ENCODE data around the gene KAZN. TPM values are rescaled to one million over a fixed set of nuclear protein-coding genes. Genes with fewer than 3 reads are reported as not detected.

The KAZN gene
- total RNA-seq, 2 donors from 2014 or later = 0.31 to 1.4 TPM

GRCh38 chr1:15056515-15057285 is 458.2 kb downstream of the KAZN start:
- Mint-ChIP-seq H3K4me1 (ENCODE audit: low read depth in 2 of 2) (peaks cover 6 to 9% of the 10 kb centered on the region in 2 donors), H3K27ac (no peak overlapping the region), H3K36me3 (no peaks in the 10 kb centered on the region), H3K4me3 (no peak overlapping the region), H3K9me3 (no peaks in the 10 kb centered on the region), H3K27me3 (peaks cover 0 to 7% of the 10 kb centered on the region in 2 donors)
- no peak for DNase-seq (ENCODE audit: low spot score)
- no peak for ATAC-seq

GRCh38 chr1:15057834-15058233 is 459.3 kb downstream of the KAZN start:
- H3K4me3 Mint-ChIP-seq = no peak overlapping the region
- ATAC-seq (no peak), DNase-seq (ENCODE audit: low spot score) (no peak)
- peaks cover 0 to 9% of the 10 kb centered on the region in 2 donors for H3K27me3 Mint-ChIP-seq
- H3K36me3 Mint-ChIP-seq = no peaks in the 10 kb centered on the region
- no peaks in the 10 kb centered on the region for H3K9me3 Mint-ChIP-seq
- peaks cover 0 to 4% of the 10 kb centered on the region in 2 donors for H3K4me1 Mint-ChIP-seq (ENCODE audit: low read depth in 2 of 2)
- no peak overlapping the region for H3K27ac Mint-ChIP-seq

GRCh38 chr1:15058261-15058660 is 459.8 kb downstream of the KAZN start:
- Mint-ChIP-seq H3K36me3 (no peaks in the 10 kb centered on the region), H3K27me3 (peaks cover 0 to 9% of the 10 kb centered on the region in 2 donors), H3K9me3 (no peaks in the 10 kb centered on the region), H3K27ac (no peak overlapping the region), H3K4me1 (ENCODE audit: low read depth in 2 of 2) (peaks cover 0 to 4% of the 10 kb centered on the region in 2 donors), H3K4me3 (no peak overlapping the region)
- ATAC-seq = no peak
- no peak for DNase-seq (ENCODE audit: low spot score)

GRCh38 chr1:15060104-15060503 is 461.6 kb downstream of the KAZN start:
- no peak for DNase-seq (ENCODE audit: low spot score)
- Mint-ChIP-seq H3K36me3 (no peaks in the 10 kb centered on the region), H3K4me1 (ENCODE audit: low read depth in 2 of 2) (peaks cover 0 to 4% of the 10 kb centered on the region in 2 donors), H3K9me3 (no peaks in the 10 kb centered on the region), H3K27ac (no peak overlapping the region), H3K27me3 (peaks cover 0 to 9% of the 10 kb centered on the region in 2 donors), H3K4me3 (no peak overlapping the region)
- ATAC-seq = no peak

DNA sequence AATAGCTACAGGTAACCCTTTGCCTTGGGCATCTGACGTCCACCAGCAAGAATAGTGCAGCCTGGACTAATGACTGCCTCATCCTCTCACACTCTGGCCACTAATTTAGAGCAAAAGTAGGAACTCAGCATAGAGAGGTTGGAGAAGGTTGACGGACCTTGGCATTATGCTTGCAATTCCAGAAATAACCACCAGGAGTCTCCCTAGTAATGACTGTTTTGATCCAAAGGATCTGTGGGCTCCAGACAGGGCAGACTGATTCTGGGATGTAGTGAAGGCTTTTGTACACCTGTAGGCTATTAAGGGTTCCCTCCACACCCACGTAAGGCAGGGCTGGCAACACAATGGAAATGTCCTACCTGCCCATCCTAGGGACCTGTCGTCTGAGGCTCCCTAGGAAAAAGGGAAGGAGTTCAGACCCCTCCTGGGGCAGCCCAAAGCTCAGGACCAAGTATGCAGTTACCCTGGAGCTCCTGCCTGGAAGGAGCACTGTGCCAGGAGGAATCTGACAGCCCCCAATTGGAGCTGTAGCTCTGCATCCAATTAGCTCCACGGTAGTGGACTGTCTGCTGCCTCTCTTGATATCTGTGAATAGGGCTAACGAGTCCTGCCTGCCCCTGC is 464.1 kb downstream of the KAZN start:
- H3K9me3 Mint-ChIP-seq = no peaks in the 10 kb centered on the region
- H3K36me3 Mint-ChIP-seq = no peaks in the 10 kb centered on the region
- peaks cover 22 to 26% of the 10 kb centered on the region in 2 donors for H3K4me1 Mint-ChIP-seq (ENCODE audit: low read depth in 2 of 2)
- ATAC-seq (no peak), DNase-seq (ENCODE audit: low spot score) (no peak)
- H3K27me3 Mint-ChIP-seq = peaks cover 0 to 7% of the 10 kb centered on the region in 2 donors
- H3K4me3 Mint-ChIP-seq = no peak overlapping the region
- H3K27ac Mint-ChIP-seq = no peak overlapping the region

- ATAC-seq (no peak), DNase-seq (ENCODE audit: low spot score) (no peak)
- peaks cover 22% of the 10 kb centered on the region in 2 donors for H3K4me1 Mint-ChIP-seq (ENCODE audit: low read depth in 2 of 2)
- H3K27me3 Mint-ChIP-seq = peaks cover 0 to 5% of the 10 kb centered on the region in 2 donors
- H3K27ac Mint-ChIP-seq = no peak overlapping the region
- no peak overlapping the region for H3K4me3 Mint-ChIP-seq
- H3K9me3 Mint-ChIP-seq = no peaks in the 10 kb centered on the region
- H3K36me3 Mint-ChIP-seq = no peaks in the 10 kb centered on the region
Measured at GRCh38 chr1:15063346-15063745, 464.9 kb downstream of the KAZN start.

DNA sequence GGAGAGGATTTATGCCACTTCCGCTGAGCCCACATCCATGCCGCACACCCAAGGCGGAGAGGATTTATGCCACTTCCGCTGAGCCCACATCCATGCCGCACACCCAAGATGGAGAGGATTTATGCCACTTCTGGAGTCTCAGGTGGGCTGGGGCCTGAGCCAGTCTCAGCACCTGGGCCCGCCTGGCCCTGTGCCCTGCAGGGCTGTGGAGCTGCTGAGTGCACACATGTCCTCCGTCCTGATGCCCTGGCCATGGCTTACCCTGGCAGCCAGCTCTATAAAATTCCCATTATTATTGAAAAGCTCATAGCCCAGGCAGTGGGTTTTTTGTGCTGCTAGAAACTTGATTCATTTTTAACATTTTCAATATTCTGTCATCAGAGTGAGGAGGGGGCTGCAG is 465.3 kb downstream of the KAZN start:
- Mint-ChIP-seq H3K36me3 (no peaks in the 10 kb centered on the region), H3K27ac (no peak overlapping the region), H3K4me3 (no peak overlapping the region), H3K9me3 (no peaks in the 10 kb centered on the region), H3K27me3 (peaks cover 0 to 5% of the 10 kb centered on the region in 2 donors), H3K4me1 (ENCODE audit: low read depth in 2 of 2) (peaks cover 22% of the 10 kb centered on the region in 2 donors)
- ATAC-seq (no peak), DNase-seq (ENCODE audit: low spot score) (no peak)

DNA sequence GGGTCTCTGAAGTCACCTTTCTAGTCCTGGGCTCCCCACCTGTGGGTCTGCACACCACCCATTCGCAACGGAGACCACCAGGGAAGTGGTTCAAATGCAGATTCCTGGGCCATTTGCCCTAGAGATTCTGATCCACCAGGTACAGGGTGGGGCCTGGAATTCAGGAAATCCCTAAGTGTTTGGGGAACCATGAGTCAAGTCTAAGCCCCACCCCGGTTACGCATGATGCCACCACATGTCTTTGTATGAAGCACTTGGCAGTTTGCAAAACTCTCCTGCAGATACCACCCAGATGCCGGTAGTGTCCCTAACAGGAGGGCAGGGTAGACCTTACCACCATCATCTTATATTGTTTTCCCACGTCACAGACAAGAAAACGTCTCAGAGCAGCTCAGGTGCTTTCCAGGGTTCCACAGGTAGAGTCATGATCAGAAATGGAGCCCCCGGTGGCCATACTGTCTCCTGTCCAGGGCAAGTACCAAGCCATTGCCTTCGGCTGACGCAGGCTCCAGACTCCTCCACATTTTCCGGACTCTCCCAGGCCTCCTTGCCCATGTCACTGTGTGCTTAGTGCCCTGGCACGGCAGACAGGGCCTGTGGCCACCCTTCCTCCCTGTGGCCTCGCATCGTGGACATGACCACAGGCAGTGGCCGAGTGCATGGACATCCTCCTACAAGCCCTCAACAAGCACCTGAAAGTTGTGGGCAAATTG is 465.9 kb downstream of the KAZN start:
- ATAC-seq (no peak), DNase-seq (ENCODE audit: low spot score) (no peak)
- Mint-ChIP-seq H3K27ac (no peak overlapping the region), H3K36me3 (no peaks in the 10 kb centered on the region), H3K27me3 (peaks cover 0 to 2% of the 10 kb centered on the region in 2 donors), H3K4me3 (no peak overlapping the region), H3K4me1 (ENCODE audit: low read depth in 2 of 2) (peaks cover 22% of the 10 kb centered on the region in 2 donors), H3K9me3 (no peaks in the 10 kb centered on the region)

DNA sequence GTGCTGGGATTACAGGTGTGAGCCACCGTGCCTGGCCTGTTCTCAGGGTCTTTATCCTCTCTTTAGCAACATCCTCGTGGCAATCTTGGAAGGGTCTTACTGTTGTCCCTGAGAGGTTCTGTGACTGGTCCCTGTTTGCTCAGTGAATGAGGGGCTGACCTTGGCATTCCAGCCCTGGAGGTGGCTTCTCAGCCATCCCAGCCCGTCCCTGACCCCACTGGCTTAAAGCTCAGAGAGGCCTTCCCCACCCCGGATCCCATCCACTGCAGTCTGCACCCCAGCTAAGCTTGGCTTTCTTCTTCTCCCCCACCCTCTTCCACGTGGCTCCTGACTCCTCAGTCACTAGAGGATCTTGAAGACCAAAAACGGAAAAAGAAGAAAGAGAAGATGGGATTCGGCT is 466.8 kb downstream of the KAZN start:
- DNase-seq (ENCODE audit: low spot score) = no peak
- Mint-ChIP-seq H3K36me3 (no peaks in the 10 kb centered on the region), H3K27ac (no peak overlapping the region), H3K27me3 (peaks cover 0 to 2% of the 10 kb centered on the region in 2 donors), H3K9me3 (no peaks in the 10 kb centered on the region), H3K4me1 (ENCODE audit: low read depth in 2 of 2) (peaks cover 22% of the 10 kb centered on the region in 2 donors), H3K4me3 (peak overlapping the region; percentile 74)
- ATAC-seq = no peak

- Mint-ChIP-seq H3K9me3 (no peaks in the 10 kb centered on the region), H3K4me3 (peak overlapping the region; percentile 74), H3K36me3 (no peaks in the 10 kb centered on the region), H3K27me3 (peaks cover 0 to 2% of the 10 kb centered on the region in 2 donors), H3K27ac (peak overlapping the region in 1 of 2 donors; percentile 70), H3K4me1 (ENCODE audit: low read depth in 2 of 2) (peaks cover 22% of the 10 kb centered on the region in 2 donors)
- no peak for DNase-seq (ENCODE audit: low spot score)
- ATAC-seq = peak; percentile 65 to 69
Measured at GRCh38 chr1:15065736-15066135, 467.3 kb downstream of the KAZN start.

DNA sequence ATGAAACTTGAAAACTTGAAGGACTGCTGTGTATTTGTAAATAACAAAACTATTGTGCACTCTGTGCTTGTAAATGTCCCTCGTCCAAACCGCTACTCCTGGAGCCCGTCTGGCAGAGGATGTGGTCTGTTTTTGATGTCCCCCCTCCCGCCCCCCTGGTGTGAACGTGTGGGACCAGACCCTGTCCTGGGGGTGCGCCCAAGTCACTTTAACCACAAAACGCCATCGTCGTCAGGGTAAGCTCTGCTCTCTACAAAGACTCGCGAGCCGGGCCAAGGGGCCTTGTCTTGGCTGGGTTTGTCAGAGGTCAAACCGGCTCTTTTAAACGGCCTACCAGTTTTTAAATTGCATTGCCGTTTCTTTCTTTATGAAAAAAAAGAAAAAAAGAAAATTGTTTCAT is 467.7 kb downstream of the KAZN start:
- peaks cover 22% of the 10 kb centered on the region in 2 donors for H3K4me1 Mint-ChIP-seq (ENCODE audit: low read depth in 2 of 2)
- H3K9me3 Mint-ChIP-seq = no peaks in the 10 kb centered on the region
- no peaks in the 10 kb centered on the region for H3K36me3 Mint-ChIP-seq
- H3K4me3 Mint-ChIP-seq = peak overlapping the region; percentile 74
- peak overlapping the region in 1 of 2 donors; percentile 70 for H3K27ac Mint-ChIP-seq
- peak; percentile 73 to 79 for ATAC-seq
- H3K27me3 Mint-ChIP-seq = peaks cover 0 to 2% of the 10 kb centered on the region in 2 donors
- DNase-seq (ENCODE audit: low spot score) = no peak

DNA sequence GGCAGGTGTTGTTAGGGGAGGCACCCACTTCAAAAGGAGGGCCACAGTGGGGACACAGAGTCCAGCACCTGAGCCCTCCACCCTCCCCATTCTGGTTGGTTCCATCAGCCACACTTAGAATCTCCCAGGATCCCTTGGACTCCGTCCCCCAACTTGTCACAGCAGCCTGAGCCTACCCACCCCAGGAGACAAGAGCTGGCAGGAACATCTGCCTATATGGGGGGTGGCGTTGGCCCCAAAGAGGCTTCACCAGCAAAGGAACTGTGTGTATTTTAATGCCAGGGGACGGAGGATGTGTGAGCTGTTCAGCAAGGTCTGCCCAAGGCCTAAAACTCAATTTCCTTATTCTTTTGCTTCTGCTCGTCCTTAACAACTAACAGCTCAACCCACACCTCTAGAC is 468.7 kb downstream of the KAZN start:
- H3K27ac Mint-ChIP-seq = no peak overlapping the region
- peaks cover 22% of the 10 kb centered on the region in 2 donors for H3K4me1 Mint-ChIP-seq (ENCODE audit: low read depth in 2 of 2)
- ATAC-seq = no peak
- peaks cover 0 to 2% of the 10 kb centered on the region in 2 donors for H3K27me3 Mint-ChIP-seq
- peak overlapping the region; percentile 25 for H3K4me3 Mint-ChIP-seq
- H3K36me3 Mint-ChIP-seq = no peaks in the 10 kb centered on the region
- DNase-seq (ENCODE audit: low spot score) = no peak
- no peaks in the 10 kb centered on the region for H3K9me3 Mint-ChIP-seq

DNA sequence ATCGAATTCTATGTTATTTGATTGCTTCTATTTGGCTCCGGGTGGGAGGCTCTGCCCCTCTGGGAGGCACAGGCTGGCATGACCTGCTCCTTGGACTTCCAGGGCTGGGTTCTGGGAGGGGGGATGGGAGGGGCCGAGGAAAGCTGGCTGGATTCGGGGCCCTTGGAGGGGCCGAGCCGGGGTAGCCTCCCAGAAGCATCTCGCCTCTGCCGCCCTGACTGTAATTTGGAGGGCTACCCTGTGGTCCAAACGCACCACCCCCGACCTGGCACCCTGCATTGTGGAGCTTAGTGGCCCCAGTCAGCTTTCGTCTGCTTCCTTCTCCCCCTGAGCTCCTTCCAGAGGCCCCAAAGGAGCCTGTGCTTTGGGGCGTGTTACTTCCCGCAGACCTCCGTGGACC is 469.7 kb downstream of the KAZN start:
- ATAC-seq (no peak), DNase-seq (ENCODE audit: low spot score) (no peak)
- H3K27ac Mint-ChIP-seq = no peak overlapping the region
- no peak overlapping the region for H3K4me3 Mint-ChIP-seq
- H3K27me3 Mint-ChIP-seq = no peaks in the 10 kb centered on the region
- H3K36me3 Mint-ChIP-seq = no peaks in the 10 kb centered on the region
- H3K9me3 Mint-ChIP-seq = no peaks in the 10 kb centered on the region
- peaks cover 22 to 24% of the 10 kb centered on the region in 2 donors for H3K4me1 Mint-ChIP-seq (ENCODE audit: low read depth in 2 of 2)

DNA sequence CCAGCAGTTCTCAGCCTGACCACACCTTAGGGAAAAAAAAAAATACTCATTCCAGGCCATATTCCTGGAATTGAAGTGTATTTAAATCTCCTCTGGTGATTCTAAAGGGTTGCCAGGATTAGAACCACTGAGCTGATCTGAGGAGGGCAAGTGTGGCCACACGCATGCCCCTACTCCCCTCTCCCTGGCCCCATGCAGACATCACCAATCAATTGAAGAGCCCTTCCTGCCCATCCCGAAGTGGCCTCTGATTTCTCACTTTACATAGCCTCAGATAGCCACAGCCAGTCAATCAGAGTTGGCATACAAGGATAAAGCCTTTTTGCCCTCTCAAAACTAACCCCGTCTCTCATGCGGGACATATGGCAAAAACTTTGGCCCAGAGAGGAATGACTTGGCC is 470.5 kb downstream of the KAZN start:
- no peak overlapping the region for H3K27ac Mint-ChIP-seq
- ATAC-seq (no peak), DNase-seq (ENCODE audit: low spot score) (no peak)
- no peaks in the 10 kb centered on the region for H3K9me3 Mint-ChIP-seq
- H3K4me1 Mint-ChIP-seq (ENCODE audit: low read depth in 2 of 2) = peaks cover 22 to 24% of the 10 kb centered on the region in 2 donors
- H3K4me3 Mint-ChIP-seq = no peak overlapping the region
- H3K27me3 Mint-ChIP-seq = no peaks in the 10 kb centered on the region
- no peaks in the 10 kb centered on the region for H3K36me3 Mint-ChIP-seq
